ENCODE measurements around the gene RPL5.

RPL5 gene

GRCh38 chr1:92853299-92853698 lies 21.5 kb downstream of the RPL5 start:
- no peak overlapping the region for H3K4me3 ChIP-seq (ENCODE audit: low read depth, low read length)

- H3K4me3 ChIP-seq (ENCODE audit: low read depth, low read length), result no peak overlapping the region
These were observed 22.4 kb downstream of the RPL5 start for GRCh38 chr1:92854101-92854785.

- no peak overlapping the region for H3K4me3 ChIP-seq (ENCODE audit: low read depth, low read length)
These were observed 23.4 kb downstream of the RPL5 start for GRCh38 chr1:92855236-92855635.

- H3K4me3 ChIP-seq (ENCODE audit: low read depth, low read length), result no peak overlapping the region
These were observed 26.0 kb downstream of the RPL5 start for GRCh38 chr1:92857817-92858216.

GRCh38 chr1:92858564-92859399 lies 26.9 kb downstream of the RPL5 start:
- H3K4me3 ChIP-seq (ENCODE audit: low read depth, low read length), result no peak overlapping the region

- no peak overlapping the region for H3K4me3 ChIP-seq (ENCODE audit: low read depth, low read length)
These were observed 27.7 kb downstream of the RPL5 start for GRCh38 chr1:92859400-92860039.

- no peak overlapping the region for H3K4me3 ChIP-seq (ENCODE audit: low read depth, low read length)
These were observed 30.8 kb downstream of the RPL5 start for GRCh38 chr1:92862605-92863004.

- H3K4me3 ChIP-seq (ENCODE audit: low read depth, low read length), result no peak overlapping the region
These were observed 32.3 kb downstream of the RPL5 start for GRCh38 chr1:92864131-92864530.

GRCh38 chr1:92870591-92870990 lies 38.8 kb downstream of the RPL5 start:
- no peak overlapping the region for H3K4me3 ChIP-seq (ENCODE audit: low read depth, low read length)

- H3K4me3 ChIP-seq (ENCODE audit: low read depth, low read length), result no peak overlapping the region
These were observed 40.9 kb downstream of the RPL5 start for GRCh38 chr1:92872719-92873118.

GRCh38 chr1:92874987-92875386 lies 43.1 kb downstream of the RPL5 start:
- no peak overlapping the region for H3K4me3 ChIP-seq (ENCODE audit: low read depth, low read length)

- H3K4me3 ChIP-seq (ENCODE audit: low read depth, low read length), result no peak overlapping the region
These were observed 44.5 kb downstream of the RPL5 start for GRCh38 chr1:92876351-92876750.

GRCh38 chr1:92877081-92877711 lies 45.4 kb downstream of the RPL5 start:
- no peak overlapping the region for H3K4me3 ChIP-seq (ENCODE audit: low read depth, low read length)

- no peak overlapping the region for H3K4me3 ChIP-seq (ENCODE audit: low read depth, low read length)
These were observed 46.0 kb downstream of the RPL5 start for GRCh38 chr1:92877792-92878191.

- H3K4me3 ChIP-seq (ENCODE audit: low read depth, low read length), result no peak overlapping the region
These were observed 47.6 kb downstream of the RPL5 start for GRCh38 chr1:92879316-92879968.

- no peak overlapping the region for H3K4me3 ChIP-seq (ENCODE audit: low read depth, low read length)
These were observed 49.6 kb downstream of the RPL5 start for GRCh38 chr1:92881391-92881790.

- no peak overlapping the region for H3K4me3 ChIP-seq (ENCODE audit: low read depth, low read length)
These were observed 51.0 kb downstream of the RPL5 start for GRCh38 chr1:92882819-92883218.

- no peak overlapping the region for H3K4me3 ChIP-seq (ENCODE audit: low read depth, low read length)
These were observed 51.5 kb downstream of the RPL5 start for GRCh38 chr1:92883297-92883696.

- H3K4me3 ChIP-seq (ENCODE audit: low read depth, low read length), result no peak overlapping the region
These were observed 52.4 kb downstream of the RPL5 start for GRCh38 chr1:92884195-92884594.

GRCh38 chr1:92886886-92887419 lies 55.1 kb downstream of the RPL5 start:
- no peak overlapping the region for H3K4me3 ChIP-seq (ENCODE audit: low read depth, low read length)

- H3K4me3 ChIP-seq (ENCODE audit: low read depth, low read length), result no peak overlapping the region
These were observed 55.6 kb downstream of the RPL5 start for GRCh38 chr1:92887465-92887864.

Measured in iPS-11a (cell line).